Kidney epithelial cell (primary cell): Measurements from ENCODE around the gene KCNB1. TPM values are rescaled to one million over a fixed set of nuclear protein-coding genes. Genes with fewer than 3 reads are reported as not detected.

Experiments
- DNase-seq: peaks from one replicate; pipeline ENCODE4 v3.0.0-alpha.2; 2010; ENCODE audit warnings: low read depth
- H3K27me3 ChIP-seq: 2 replicates; pipeline ENCODE4 v1.6.0; 2011; ENCODE audit warnings: low read length; ENCODE audit not compliant: control insufficient read depth, insufficient read depth
- H3K36me3 ChIP-seq: 2 replicates; pipeline ENCODE4 v1.5.1; 2011; ENCODE audit warnings: low read length; ENCODE audit not compliant: control insufficient read depth, insufficient read depth
- H3K4me3 ChIP-seq: 2 replicates; pipeline ENCODE4 v1.5.1; 2011; ENCODE audit warnings: low read depth, mild to moderate bottlenecking, control low read depth, low read length
- total RNA-seq: library from RNA; depleted of rRNA; stranded (reverse); fragments of >200 nt; gene quantifications from 2 replicates; pipeline ENCODE4 v1.2.3, GENCODE V29; 2015
- TF ChIP-seq, protein P1 (sequence below): IDR thresholded peaks from 2 replicates; pipeline ENCODE4 v1.5.1; 2011; ENCODE audit warnings: mild to moderate bottlenecking, moderate library complexity, low read length, control low read depth, inconsistent platforms; ENCODE audit not compliant: insufficient read depth, poor library complexity, severe bottlenecking

Gene KCNB1
- total RNA-seq, 1 donor from 2014 or later = not detected

DNA sequence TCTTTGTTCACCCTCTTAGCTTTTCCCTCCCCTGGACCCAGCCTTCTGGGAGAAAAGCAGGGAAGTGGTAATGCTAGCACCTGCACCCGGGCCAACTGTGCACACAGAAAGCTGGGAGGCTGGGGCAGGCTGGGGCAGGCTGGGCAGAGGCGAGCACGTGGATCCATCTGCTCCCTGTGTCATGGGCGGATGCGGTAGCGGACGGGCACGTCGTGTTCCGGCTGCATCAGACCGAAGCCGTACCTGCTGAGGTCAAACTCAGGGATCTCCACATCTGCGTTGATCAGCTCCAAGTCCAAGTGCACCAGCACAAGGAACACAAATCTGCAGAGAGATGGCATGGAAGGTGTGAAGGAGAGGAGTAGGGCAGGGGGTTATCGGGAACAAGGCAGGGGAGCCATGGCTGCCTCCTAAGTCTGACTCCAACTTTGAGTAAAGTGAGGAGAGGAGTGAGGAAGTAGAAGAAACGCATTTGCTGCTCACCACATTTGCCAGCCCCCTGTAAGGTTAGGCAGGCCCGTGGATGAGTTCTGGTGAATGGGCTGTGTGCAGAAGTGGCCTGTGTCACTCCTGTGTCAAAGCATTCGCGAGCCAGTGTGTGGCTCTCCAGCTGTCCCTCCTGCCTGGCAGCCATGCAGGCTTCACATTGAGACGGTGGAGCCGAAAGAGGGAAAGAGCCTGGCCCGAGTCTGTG is 25.4 kb upstream of the KCNB1 start:
- DNase-seq = no peak
- TF ChIP-seq, protein P1, sequence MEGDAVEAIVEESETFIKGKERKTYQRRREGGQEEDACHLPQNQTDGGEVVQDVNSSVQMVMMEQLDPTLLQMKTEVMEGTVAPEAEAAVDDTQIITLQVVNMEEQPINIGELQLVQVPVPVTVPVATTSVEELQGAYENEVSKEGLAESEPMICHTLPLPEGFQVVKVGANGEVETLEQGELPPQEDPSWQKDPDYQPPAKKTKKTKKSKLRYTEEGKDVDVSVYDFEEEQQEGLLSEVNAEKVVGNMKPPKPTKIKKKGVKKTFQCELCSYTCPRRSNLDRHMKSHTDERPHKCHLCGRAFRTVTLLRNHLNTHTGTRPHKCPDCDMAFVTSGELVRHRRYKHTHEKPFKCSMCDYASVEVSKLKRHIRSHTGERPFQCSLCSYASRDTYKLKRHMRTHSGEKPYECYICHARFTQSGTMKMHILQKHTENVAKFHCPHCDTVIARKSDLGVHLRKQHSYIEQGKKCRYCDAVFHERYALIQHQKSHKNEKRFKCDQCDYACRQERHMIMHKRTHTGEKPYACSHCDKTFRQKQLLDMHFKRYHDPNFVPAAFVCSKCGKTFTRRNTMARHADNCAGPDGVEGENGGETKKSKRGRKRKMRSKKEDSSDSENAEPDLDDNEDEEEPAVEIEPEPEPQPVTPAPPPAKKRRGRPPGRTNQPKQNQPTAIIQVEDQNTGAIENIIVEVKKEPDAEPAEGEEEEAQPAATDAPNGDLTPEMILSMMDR = no peak
- H3K36me3 ChIP-seq = no peaks in the 10 kb centered on the region
- peaks cover 17% of the 10 kb centered on the region for H3K27me3 ChIP-seq
- no peak overlapping the region for H3K4me3 ChIP-seq

DNA sequence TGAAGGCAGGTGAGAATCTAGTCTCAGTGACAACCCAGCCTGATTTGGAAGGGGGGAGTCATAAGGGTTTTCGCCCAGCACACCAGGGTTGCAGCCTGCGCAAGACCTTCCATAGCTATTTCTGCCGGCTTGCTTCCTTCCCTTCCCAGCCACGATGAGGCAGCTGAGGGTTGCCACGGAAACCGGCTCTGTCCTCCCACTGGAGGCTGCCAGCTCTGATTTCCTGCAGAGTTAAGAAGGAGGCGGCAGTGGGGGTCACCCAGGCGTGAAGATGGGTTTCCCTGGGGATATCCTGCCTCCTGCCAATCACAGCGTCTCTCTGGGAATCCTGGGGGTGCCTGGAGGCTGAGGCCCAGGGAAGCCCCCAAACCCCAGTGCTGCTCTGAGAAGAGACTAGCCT is 23.1 kb upstream of the KCNB1 start:
- no peak overlapping the region for H3K4me3 ChIP-seq
- TF ChIP-seq, protein P1 = no peak
- no peaks in the 10 kb centered on the region for H3K36me3 ChIP-seq
- DNase-seq = peak; percentile 63
- H3K27me3 ChIP-seq = peaks cover 17% of the 10 kb centered on the region

DNA sequence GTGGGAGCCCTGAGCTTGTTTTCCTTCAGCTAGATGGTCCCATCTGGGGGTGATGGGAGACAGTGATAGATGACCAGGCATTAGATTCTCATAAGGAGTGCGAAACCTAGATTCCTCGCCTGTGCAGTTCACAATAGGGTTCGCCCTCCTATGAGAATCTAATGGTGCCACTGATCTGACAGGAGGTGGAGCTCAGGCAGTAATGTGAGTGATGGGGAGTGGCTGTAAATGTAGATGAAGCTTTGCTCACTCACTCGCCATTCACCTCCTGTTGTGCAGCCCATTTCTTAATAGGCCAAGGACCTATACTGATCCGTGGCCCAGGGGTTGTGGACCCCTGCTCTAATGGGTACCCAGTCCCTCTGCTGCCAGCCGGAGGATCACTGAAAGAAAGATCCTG is 20.7 kb upstream of the KCNB1 start:
- Histone ChIP-seq H3K27me3 (peaks cover 16% of the 10 kb centered on the region), H3K4me3 (no peak overlapping the region), H3K36me3 (no peaks in the 10 kb centered on the region)
- no peak for DNase-seq
- TF ChIP-seq, protein P1 = no peak

DNA sequence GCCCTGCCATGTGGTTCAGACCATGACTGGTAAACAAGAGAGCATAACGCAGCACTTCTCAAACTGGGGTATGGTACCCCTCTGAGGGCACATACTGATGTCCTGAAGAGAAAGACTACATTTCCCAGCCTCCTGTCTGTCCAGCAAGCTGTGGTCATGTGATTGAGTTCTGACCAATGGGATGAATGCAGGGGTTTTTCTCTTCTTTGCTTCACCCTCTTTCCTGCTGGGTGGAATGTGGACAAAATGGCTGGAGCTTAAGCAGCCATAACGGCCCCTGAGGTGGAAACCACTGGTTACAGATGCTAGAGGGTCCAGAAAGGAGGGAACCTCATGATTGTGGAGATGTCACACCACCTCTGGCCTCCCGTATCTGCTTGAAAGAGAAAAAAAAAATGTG is 19.4 kb upstream of the KCNB1 start:
- no peak for DNase-seq
- TF ChIP-seq, protein P1 = no peak
- no peak overlapping the region for H3K4me3 ChIP-seq

DNA sequence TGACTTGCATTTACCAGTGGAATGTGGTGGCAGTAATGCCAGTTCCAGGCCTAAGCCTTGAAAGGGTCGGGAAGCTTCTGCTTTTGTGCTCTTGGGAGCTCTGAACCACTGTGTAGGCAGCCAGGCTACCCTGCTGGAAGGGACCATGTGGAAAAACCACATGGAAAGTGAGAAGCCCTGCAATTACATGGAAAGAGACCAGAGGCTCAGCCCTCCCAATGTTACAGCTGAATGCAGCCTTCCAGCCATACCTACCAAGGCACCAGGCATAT is 14.9 kb upstream of the KCNB1 start:
- H3K36me3 ChIP-seq = no peaks in the 10 kb centered on the region
- TF ChIP-seq, protein P1 = no peak
- peaks cover 4% of the 10 kb centered on the region for H3K27me3 ChIP-seq
- DNase-seq = no peak
- H3K4me3 ChIP-seq = no peak overlapping the region

More for the DNA sequence above, 19.4 kb upstream of the KCNB1 start:
- Histone ChIP-seq H3K27me3 (peaks cover 9% of the 10 kb centered on the region), H3K36me3 (no peaks in the 10 kb centered on the region)
